Esophagus squamous epithelium (tissue), 5 donors: ENCODE measurements around the gene CAP2. TPM values are rescaled to one million over a fixed set of nuclear protein-coding genes. Genes with fewer than 3 reads are reported as not detected.

Source experiments
- DNase-seq: peaks from one replicate; lab custom pipeline; 2025; lab: John Stamatoyannopoulos, UW
- H3K27ac ChIP-seq, 4 donors: fragments of 200-600 bp; sonication (generic); one replicate each; pipeline ENCODE4 v1.5.1; 2016 to 2019; ENCODE audit warnings: mild to moderate bottlenecking in 1 of 4
- H3K27me3 ChIP-seq, 4 donors: fragments of 200-600 bp; sonication (generic); 1 replicate in 3 of 4; 2 replicates in 1 of 4; pipeline versions ENCODE4 v1.5.1 to v1.6.0; 2017 to 2021; ENCODE audit warnings: antibody characterized with exemption in 1 of 4
- H3K36me3 ChIP-seq, 3 donors: fragments of 200-600 bp; sonication (generic); one replicate each; pipeline ENCODE4 v1.5.1; 2016 to 2019
- H3K4me1 ChIP-seq, 3 donors: fragments of 200-600 bp; sonication (generic); one replicate each; pipeline ENCODE4 v1.5.1; 2017 to 2019
- H3K4me3 ChIP-seq, 4 donors: fragments of 200-600 bp; sonication (generic); 1 replicate in 3 of 4; 2 replicates in 1 of 4; pipeline ENCODE4 v1.5.1; 2016 to 2019; ENCODE audit warnings: mild to moderate bottlenecking in 2 of 4, moderate library complexity in 1 of 4
- H3K9me3 ChIP-seq, 3 donors: fragments of 200-600 bp; sonication (generic); one replicate each; pipeline ENCODE4 v1.5.1; 2016 to 2019
- CTCF ChIP-seq, 6 experiments: fragments of 450-650 bp in 4 of 6; fragments of 200-600 bp in 2 of 6; sonication (generic) in 2 of 6; IDR thresholded peaks; one replicate each; pipeline ENCODE4 v1.5.1; 2016 to 2019; ENCODE audit warnings: antibody characterized with exemption in 6 of 6, mild to moderate bottlenecking in 4 of 6, moderate library complexity in 4 of 6
- POLR2A ChIP-seq, 4 donors: fragments of 450-650 bp; IDR thresholded peaks; one replicate each; pipeline ENCODE4 v1.6.1; 2017; ENCODE audit warnings: antibody characterized with exemption in 4 of 4, mild to moderate bottlenecking in 4 of 4, moderate library complexity in 3 of 4
- WGBS, 2 donors: methylation state at CpG; one replicate each; pipeline ENCODE4 v1.1.5; 2018; 5-methylcytosine and 5-hydroxymethylcytosine counted together
- intact Hi-C: fragments of 100-400 bp; cut with DNase I; formaldehyde crosslinking; loops from one replicate; pipeline ENCODE4 v1.15.0; 2022
- total RNA-seq, 4 donors: library from RNA; depleted of rRNA; stranded (reverse); fragments of >200 nt; gene quantifications; one replicate each; pipeline ENCODE4 v1.1.0, GENCODE V29; 2016
- donor health status: DM: yes; HTN: yes; CAD: no.

CAP2 gene
- total RNA-seq, 4 donors from 2014 or later, result 2.0 to 5.5 (median 2.7) TPM

- Histone ChIP-seq H3K4me3 (no peak overlapping the region), H3K4me1 (peaks cover 0 to 21% (median 3%) of the 10 kb centered on the region in 3 donors), H3K9me3 (no peaks in the 10 kb centered on the region), H3K36me3 (no peaks in the 10 kb centered on the region), H3K27ac (peak overlapping the region in 3 of 4 donors; percentile 42 to 74 (median 67)), H3K27me3 (no peaks in the 10 kb centered on the region)
- TF ChIP-seq CTCF (IDR thresholded peaks at IDR 0.05), result no peak
- TF ChIP-seq POLR2A (IDR thresholded peaks at IDR 0.05), result no peak
- intact Hi-C loops, result no loop called here
- 83 to 90% methylated on average over 4 of the region's 4 CpGs for WGBS, 2 donors
- no peak for DNase-seq
Observed at GRCh38 chr6:17475606-17476244, 82.3 kb downstream of the CAP2 start.

DNA sequence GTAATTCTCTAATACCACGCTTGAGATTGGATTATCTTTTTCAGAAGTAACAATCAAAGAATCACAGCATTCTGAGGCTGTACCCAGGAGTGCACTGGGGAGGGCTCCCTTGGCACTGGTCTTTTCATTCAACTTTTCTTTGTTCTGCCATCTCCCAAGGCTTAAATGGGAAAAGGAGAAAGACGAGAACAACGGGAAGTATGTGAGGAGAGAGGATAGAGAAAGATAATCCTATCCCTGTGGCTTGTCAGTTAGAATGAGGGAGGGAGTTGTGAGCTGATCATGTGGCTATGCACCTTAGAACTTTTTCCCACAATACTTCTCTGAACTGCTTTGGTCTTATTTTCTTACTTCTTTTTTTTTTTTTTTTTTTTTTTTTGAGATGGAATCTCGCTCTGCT, 83.1 kb downstream of the CAP2 start:
- 70 to 81% methylated on average over 4 of the region's 4 CpGs for WGBS, 2 donors
- Histone ChIP-seq H3K27me3 (no peaks in the 10 kb centered on the region), H3K27ac (peak overlapping the region in 2 of 4 donors; percentile 20 to 74), H3K4me1 (peaks cover 0 to 14% (median under 1%) of the 10 kb centered on the region in 3 donors), H3K9me3 (no peaks in the 10 kb centered on the region), H3K4me3 (no peak overlapping the region), H3K36me3 (no peaks in the 10 kb centered on the region)
- TF ChIP-seq POLR2A (IDR thresholded peaks at IDR 0.05) (no peak), CTCF (IDR thresholded peaks at IDR 0.05) (no peak)
- DNase-seq, result no peak
- intact Hi-C loops, result no loop called here

DNA sequence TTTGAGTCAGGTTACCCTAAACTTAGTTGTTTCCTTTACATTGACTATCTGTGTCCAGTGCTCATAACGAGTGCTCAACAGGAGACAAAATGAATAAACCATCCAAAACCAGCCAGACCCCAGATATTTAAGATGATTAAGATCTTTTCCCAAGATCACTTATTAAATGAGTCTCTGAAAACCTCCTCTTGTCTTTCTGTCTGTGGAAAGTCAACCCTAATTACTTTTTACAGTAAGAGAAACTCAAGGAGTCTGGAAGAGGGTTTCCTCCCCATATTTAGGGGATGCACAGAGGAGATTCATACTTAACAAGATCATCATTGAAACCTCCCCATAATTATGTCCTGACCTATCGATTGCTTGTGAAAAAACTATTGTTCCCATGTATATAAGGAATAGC, 84.0 kb downstream of the CAP2 start:
- Histone ChIP-seq H3K36me3 (no peaks in the 10 kb centered on the region), H3K27me3 (no peaks in the 10 kb centered on the region), H3K4me1 (peaks cover 0 to 11% (median 0%) of the 10 kb centered on the region in 3 donors), H3K27ac (peak overlapping the region in 2 of 4 donors; percentile 68 to 74), H3K4me3 (no peak overlapping the region), H3K9me3 (no peaks in the 10 kb centered on the region)
- TF ChIP-seq CTCF (IDR thresholded peaks at IDR 0.05) (no peak), POLR2A (IDR thresholded peaks at IDR 0.05) (no peak)
- 79 to 93% methylated on average over 2 of the region's 2 CpGs for WGBS, 2 donors
- DNase-seq, result no peak
- intact Hi-C loops, result no loop called here

GRCh38 chr6:17478223-17478907, 85.0 kb downstream of the CAP2 start:
- Histone ChIP-seq H3K27me3 (no peaks in the 10 kb centered on the region), H3K9me3 (no peaks in the 10 kb centered on the region), H3K4me3 (no peak overlapping the region), H3K27ac (peak overlapping the region in 2 of 4 donors; percentile 45 to 48), H3K36me3 (no peaks in the 10 kb centered on the region), H3K4me1 (peaks cover 0 to under 1% (median 0%) of the 10 kb centered on the region in 3 donors)
- intact Hi-C loops, result no loop called here
- DNase-seq, result no peak
- no peak for TF ChIP-seq CTCF (IDR thresholded peaks at IDR 0.05)
- no peak for TF ChIP-seq POLR2A (IDR thresholded peaks at IDR 0.05)
- 83 to 86% methylated on average over 5 to 7 of the region's 7 CpGs for WGBS, 2 donors

DNA sequence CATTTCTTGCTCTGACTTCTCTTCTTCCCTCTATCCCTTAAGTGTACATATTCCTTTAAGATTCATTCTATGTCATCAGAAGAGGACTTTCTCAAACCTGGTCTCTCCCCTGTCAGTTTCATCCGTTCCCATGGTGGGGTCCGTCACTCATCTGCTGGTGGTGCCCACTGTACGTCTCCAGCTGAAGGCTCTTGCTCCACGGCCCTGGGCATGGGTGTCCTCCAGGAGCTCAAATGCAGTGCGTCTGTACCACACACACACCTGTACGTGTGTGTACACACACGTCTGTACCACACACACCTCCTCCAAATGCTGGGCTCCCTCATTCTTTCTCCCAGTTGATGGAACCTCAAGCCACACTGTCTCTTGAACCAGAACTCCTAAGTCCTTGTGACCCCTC, 85.6 kb downstream of the CAP2 start:
- no peaks in the 10 kb centered on the region for H3K36me3 ChIP-seq
- no peak for TF ChIP-seq CTCF (IDR thresholded peaks at IDR 0.05)
- TF ChIP-seq POLR2A (IDR thresholded peaks at IDR 0.05), result no peak
- 76 to 97% methylated on average over 6 to 7 of the region's 7 CpGs for WGBS, 2 donors
- H3K4me3 ChIP-seq, result no peak overlapping the region
- H3K4me1 ChIP-seq, result no peaks in the 10 kb centered on the region
- no peak for DNase-seq
- no peaks in the 10 kb centered on the region for H3K27me3 ChIP-seq
- intact Hi-C loops, result no loop called here
- peak overlapping the region; percentile 13 to 48 (median 42) for H3K27ac ChIP-seq
- H3K9me3 ChIP-seq, result no peaks in the 10 kb centered on the region
